Measurements from ENCODE around the gene WT1.

Gene WT1

DNA sequence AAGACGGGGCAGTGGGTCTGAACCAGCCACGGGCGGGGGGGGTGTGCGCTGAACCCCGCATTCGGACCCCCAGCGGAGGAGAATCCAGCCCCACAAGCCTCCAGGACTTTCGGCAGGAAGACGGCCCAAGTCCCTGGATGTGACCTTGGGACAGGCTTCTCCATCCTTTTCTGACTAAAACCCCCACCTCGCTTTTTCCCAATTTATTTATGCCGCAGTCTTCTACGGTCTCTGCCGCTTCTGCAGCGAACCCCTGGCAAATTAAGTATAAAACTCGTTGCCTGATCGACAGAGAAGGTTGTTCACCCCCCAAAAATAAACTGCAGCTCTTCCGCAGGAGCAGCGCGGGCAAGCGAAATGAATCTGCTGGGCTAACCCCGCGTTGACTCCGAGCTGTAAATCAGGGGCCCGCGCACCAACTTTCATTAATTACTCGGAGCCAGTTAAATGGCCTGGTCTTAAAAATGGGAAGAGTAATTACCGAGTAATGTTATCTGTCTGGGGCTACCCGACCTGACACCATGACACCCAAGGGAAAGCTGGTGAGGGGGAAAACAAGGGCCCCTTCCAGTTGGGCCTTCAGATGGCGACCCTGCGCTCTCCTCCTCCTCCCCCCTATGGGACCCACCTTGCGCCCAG is 6.6 kb downstream of the WT1 start:
- ChIA-PET POLR2A (no interaction called here), CTCF (interaction anchor here (0.7 kb wide), 1 partner anchor 540 kb away, joined by 3 read pairs; no protein-coding TSS in a partner anchor)
- no peaks in the 10 kb centered on the region for H3K4me1 ChIP-seq (ENCODE audit: control insufficient read depth, insufficient read depth, low read length)
- no peaks in the 10 kb centered on the region for H3K9me3 ChIP-seq (ENCODE audit: control insufficient read depth, insufficient read depth, low read depth, low read length)
- TF ChIP-seq ZNF362 (tag by site-specific recombination; IDR thresholded peaks at IDR 0.05) (no peak), GLIS2 (tag by site-specific recombination; IDR thresholded peaks at IDR 0.05) (no peak), KLF8 (tag by site-specific recombination; IDR thresholded peaks at IDR 0.05) (no peak), ZNF138 (tag by site-specific recombination; IDR thresholded peaks at IDR 0.05; ENCODE audit: borderline replicate concordance) (no peak), ZFP37 (tag by site-specific recombination; IDR thresholded peaks at IDR 0.05) (no peak), TRIM28 (IDR thresholded peaks at IDR 0.05; ENCODE audit: borderline replicate concordance, low read length) (no peak), ZNF449 (tag by site-specific recombination; IDR thresholded peaks at IDR 0.05) (no peak), ZNF473 (tag by site-specific recombination; IDR thresholded peaks at IDR 0.05) (no peak), MEIS1 (CRISPR knock-in tag; IDR thresholded peaks at IDR 0.05; ENCODE audit: borderline replicate concordance) (no peak), ZNF629 (tag by site-specific recombination; IDR thresholded peaks at IDR 0.05) (no peak)
- TF ChIP-seq, protein P1, sequence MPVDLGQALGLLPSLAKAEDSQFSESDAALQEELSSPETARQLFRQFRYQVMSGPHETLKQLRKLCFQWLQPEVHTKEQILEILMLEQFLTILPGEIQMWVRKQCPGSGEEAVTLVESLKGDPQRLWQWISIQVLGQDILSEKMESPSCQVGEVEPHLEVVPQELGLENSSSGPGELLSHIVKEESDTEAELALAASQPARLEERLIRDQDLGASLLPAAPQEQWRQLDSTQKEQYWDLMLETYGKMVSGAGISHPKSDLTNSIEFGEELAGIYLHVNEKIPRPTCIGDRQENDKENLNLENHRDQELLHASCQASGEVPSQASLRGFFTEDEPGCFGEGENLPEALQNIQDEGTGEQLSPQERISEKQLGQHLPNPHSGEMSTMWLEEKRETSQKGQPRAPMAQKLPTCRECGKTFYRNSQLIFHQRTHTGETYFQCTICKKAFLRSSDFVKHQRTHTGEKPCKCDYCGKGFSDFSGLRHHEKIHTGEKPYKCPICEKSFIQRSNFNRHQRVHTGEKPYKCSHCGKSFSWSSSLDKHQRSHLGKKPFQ (tag by site-specific recombination; IDR thresholded peaks at IDR 0.05), result no peak
- H3K36me3 ChIP-seq (ENCODE audit: control insufficient read depth in 2 of 2, insufficient read depth in 1 of 2, low read length in 2 of 2), result no peaks in the 10 kb centered on the region
- H3K27ac ChIP-seq (ENCODE audit: extremely low read depth, low read depth, low read length), result no peak overlapping the region
- no peak overlapping the region for H3K4me3 ChIP-seq (ENCODE audit: low read depth, low read length)

DNA sequence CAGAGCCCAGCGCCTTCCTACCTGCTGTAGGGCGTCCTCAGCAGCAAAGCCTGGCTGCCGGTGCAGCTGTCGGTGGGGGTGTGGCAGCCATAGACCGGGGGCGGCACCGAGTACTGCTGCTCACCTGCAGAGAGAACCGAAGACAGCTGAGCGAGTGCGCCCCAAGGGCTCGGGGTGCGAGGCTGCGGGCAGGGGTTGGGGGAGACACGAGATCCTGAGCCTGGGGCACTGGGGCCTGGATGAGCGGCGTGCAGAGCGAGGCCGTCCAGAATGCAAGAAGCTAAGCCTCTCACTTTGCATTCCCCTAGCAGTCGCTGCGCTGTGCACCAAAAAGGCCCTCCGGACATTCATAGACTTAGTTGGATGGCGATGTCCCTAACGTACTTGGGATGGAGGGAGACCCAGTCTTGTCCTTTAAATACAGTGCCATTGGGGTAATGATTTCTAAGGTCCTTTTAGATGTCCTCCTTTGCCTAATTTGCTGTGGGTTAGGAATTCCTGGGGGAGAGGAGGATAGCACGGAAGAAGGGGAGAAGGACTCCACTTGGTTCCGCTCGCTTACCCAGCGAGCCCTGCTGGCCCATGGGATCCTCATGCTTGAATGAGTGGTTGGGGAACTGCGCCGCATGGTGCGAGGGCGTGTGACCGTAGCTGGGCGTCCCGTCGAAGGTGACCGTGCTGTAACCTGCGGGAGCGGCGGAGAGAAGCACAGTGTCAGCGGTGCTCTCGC is 7.2 kb downstream of the WT1 start:
- ChIA-PET CTCF (interaction anchor here (0.7 kb wide), 1 partner anchor 34 kb away, joined by 3 read pairs; no protein-coding TSS in a partner anchor), POLR2A (interaction anchor here (0.5 kb wide), 1 partner anchor 89 kb away, joined by 3 read pairs; no protein-coding TSS in a partner anchor)
- H3K4me1 ChIP-seq (ENCODE audit: control insufficient read depth, insufficient read depth, low read length), result no peaks in the 10 kb centered on the region
- no peaks in the 10 kb centered on the region for H3K36me3 ChIP-seq (ENCODE audit: control insufficient read depth in 2 of 2, insufficient read depth in 1 of 2, low read length in 2 of 2)
- no peaks in the 10 kb centered on the region for H3K9me3 ChIP-seq (ENCODE audit: control insufficient read depth, insufficient read depth, low read depth, low read length)
- H3K4me3 ChIP-seq (ENCODE audit: low read depth, low read length), result no peak overlapping the region
- no peak overlapping the region for H3K27ac ChIP-seq (ENCODE audit: extremely low read depth, low read depth, low read length)
- no peak for TF ChIP-seq REST (tag by site-specific recombination; IDR thresholded peaks at IDR 0.05)
- no peak for TF ChIP-seq ZNF19 (tag by site-specific recombination; IDR thresholded peaks at IDR 0.05; ENCODE audit: low read depth)
- TF ChIP-seq, protein P2, sequence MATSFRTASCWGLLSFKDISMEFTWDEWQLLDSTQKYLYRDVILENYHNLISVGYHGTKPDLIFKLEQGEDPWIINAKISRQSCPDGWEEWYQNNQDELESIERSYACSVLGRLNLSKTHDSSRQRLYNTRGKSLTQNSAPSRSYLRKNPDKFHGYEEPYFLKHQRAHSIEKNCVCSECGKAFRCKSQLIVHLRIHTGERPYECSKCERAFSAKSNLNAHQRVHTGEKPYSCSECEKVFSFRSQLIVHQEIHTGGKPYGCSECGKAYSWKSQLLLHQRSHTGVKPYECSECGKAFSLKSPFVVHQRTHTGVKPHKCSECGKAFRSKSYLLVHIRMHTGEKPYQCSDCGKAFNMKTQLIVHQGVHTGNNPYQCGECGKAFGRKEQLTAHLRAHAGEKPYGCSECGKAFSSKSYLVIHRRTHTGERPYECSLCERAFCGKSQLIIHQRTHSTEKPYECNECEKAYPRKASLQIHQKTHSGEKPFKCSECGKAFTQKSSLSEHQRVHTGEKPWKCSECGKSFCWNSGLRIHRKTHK (tag by site-specific recombination; IDR thresholded peaks at IDR 0.05), result no peak
- TF ChIP-seq, protein P3, sequence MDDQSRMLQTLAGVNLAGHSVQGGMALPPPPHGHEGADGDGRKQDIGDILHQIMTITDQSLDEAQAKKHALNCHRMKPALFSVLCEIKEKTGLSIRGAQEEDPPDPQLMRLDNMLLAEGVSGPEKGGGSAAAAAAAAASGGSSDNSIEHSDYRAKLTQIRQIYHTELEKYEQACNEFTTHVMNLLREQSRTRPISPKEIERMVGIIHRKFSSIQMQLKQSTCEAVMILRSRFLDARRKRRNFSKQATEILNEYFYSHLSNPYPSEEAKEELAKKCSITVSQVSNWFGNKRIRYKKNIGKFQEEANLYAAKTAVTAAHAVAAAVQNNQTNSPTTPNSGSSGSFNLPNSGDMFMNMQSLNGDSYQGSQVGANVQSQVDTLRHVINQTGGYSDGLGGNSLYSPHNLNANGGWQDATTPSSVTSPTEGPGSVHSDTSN (CRISPR knock-in tag; IDR thresholded peaks at IDR 0.05), result no peak
- TF ChIP-seq, protein P4, sequence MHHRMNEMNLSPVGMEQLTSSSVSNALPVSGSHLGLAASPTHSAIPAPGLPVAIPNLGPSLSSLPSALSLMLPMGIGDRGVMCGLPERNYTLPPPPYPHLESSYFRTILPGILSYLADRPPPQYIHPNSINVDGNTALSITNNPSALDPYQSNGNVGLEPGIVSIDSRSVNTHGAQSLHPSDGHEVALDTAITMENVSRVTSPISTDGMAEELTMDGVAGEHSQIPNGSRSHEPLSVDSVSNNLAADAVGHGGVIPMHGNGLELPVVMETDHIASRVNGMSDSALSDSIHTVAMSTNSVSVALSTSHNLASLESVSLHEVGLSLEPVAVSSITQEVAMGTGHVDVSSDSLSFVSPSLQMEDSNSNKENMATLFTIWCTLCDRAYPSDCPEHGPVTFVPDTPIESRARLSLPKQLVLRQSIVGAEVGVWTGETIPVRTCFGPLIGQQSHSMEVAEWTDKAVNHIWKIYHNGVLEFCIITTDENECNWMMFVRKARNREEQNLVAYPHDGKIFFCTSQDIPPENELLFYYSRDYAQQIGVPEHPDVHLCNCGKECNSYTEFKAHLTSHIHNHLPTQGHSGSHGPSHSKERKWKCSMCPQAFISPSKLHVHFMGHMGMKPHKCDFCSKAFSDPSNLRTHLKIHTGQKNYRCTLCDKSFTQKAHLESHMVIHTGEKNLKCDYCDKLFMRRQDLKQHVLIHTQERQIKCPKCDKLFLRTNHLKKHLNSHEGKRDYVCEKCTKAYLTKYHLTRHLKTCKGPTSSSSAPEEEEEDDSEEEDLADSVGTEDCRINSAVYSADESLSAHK (tag by site-specific recombination; IDR thresholded peaks at IDR 0.05), result no peak
- TF ChIP-seq ZNF335 (tag by site-specific recombination; conservative IDR thresholded peaks at IDR 0.05), result no peak
- TF ChIP-seq ZNF571 (tag by site-specific recombination; IDR thresholded peaks at IDR 0.05), result no peak

All from HEK293 (cell line).